K562 (cell line): ENCODE results near the gene ARHGAP9. TPM values are rescaled to one million over a fixed set of nuclear protein-coding genes. Genes with fewer than 3 reads are reported as not detected.

Source experiments
- ATAC-seq: fragments of 200-7000 bp; cut with Tn5 transposase; 3 replicates; pipeline ENCODE4 v1.9.1; 2020; ENCODE audit warnings: moderate library complexity
- BruUV-seq: library from RNA; stranded (reverse); fragments of 400-500 nt; replicated peaks from 2 replicates; lab custom pipeline; 2021; lab: Mats Ljungman, UMichigan
- CTCF ChIA-PET: fragments of 300-600 bp; formaldehyde crosslinking; extraction: SDS; loops from one replicate; lab custom pipeline; 2021; ENCODE audit warnings: low intra/inter-chr PET ratio; lab: Yijun Ruan, JAX
- POLR2A ChIA-PET: fragments of 300-600, 350-650 bp; sonication (Branson Sonifier 250); formaldehyde crosslinking; extraction: SDS; loops from one replicate; lab custom pipeline; 2021; ENCODE audit warnings: antibody characterized with exemption, inconsistent platforms; lab: Yijun Ruan, JAX
- DNase-seq, 4 experiments: peaks; one replicate each; pipeline versions ENCODE4 v3.0.0 to v3.0.0-alpha.2; 2011 to 2018; ENCODE audit warnings: low spot score in 3 of 4, mixed read lengths in 3 of 4; ENCODE audit errors: extremely low read depth in 1 of 4
- FAIRE-seq: peaks from 2 replicates; lab custom pipeline; 2011; peaks lifted over from hg19 to GRCh38; lab: Jason Lieb, UNC
- H2AFZ ChIP-seq: 2 replicates; pipeline ENCODE4 v1.6.0; 2011; ENCODE audit warnings: low read depth, low read length, control low read depth, inconsistent platforms
- H3K27ac ChIP-seq: fragments of 200-600 bp; 3 replicates; pipeline ENCODE4 v1.8.0; 2011; ENCODE audit warnings: low read depth, mild to moderate bottlenecking, control low read depth, inconsistent platforms, low read length, moderate library complexity, mixed read lengths; ENCODE audit errors: extremely low read depth
- H3K27me3 ChIP-seq, 2 experiments: fragments of 300-600 bp in 1 of 2; 2 replicates in 1 of 2; 3 replicates in 1 of 2; pipeline versions ENCODE4 v1.6.0 to v1.8.0; 2011; ENCODE audit warnings: inconsistent platforms in 2 of 2, low read length in 2 of 2, mild to moderate bottlenecking in 1 of 2, mixed read lengths in 1 of 2, moderate library complexity in 1 of 2; ENCODE audit not compliant: control insufficient read depth in 2 of 2, insufficient read depth in 2 of 2
- H3K36me3 ChIP-seq: fragments of 300-600 bp; 3 replicates; pipeline ENCODE4 v1.8.0; 2011; ENCODE audit warnings: mild to moderate bottlenecking, low read length, inconsistent platforms; ENCODE audit not compliant: control insufficient read depth, insufficient read depth
- H3K4me1 ChIP-seq, 2 experiments: fragments of 200-600 bp in 1 of 2; replicated peaks in 1 of 2; 2 replicates in 1 of 2; 3 replicates in 1 of 2; pipeline versions ENCODE4 v1.5.1 to v1.8.0; 2011; ENCODE audit warnings: inconsistent platforms in 2 of 2, low read length in 2 of 2, mild to moderate bottlenecking in 1 of 2, mixed read lengths in 1 of 2, moderate library complexity in 1 of 2; ENCODE audit not compliant: control insufficient read depth in 2 of 2, insufficient read depth in 2 of 2
- H3K4me2 ChIP-seq: 2 replicates; pipeline ENCODE4 v1.6.1; 2011; ENCODE audit warnings: low read length, control low read depth, inconsistent platforms, mixed read lengths; ENCODE audit not compliant: insufficient read depth
- H3K4me3 ChIP-seq: fragments of 200-600 bp; sonication (generic), shearing (Covaris generic); 2 replicates; pipeline ENCODE4 v1.5.1; 2016; ENCODE audit warnings: control low read depth, inconsistent platforms
- H3K79me2 ChIP-seq: fragments of 200-600 bp; 3 replicates; pipeline ENCODE4 v1.8.0; 2011; ENCODE audit warnings: low read length, inconsistent platforms; ENCODE audit not compliant: control insufficient read depth, insufficient read depth
- H3K9ac ChIP-seq, 2 experiments: 2 replicates each; pipeline versions ENCODE4 v1.6.0 to v1.6.1; 2011; ENCODE audit warnings: low read depth in 2 of 2, low read length in 2 of 2, control low read depth in 1 of 2, inconsistent platforms in 1 of 2, mild to moderate bottlenecking in 1 of 2, mixed read lengths in 1 of 2; ENCODE audit not compliant: insufficient read depth in 1 of 2
- H3K9me1 ChIP-seq: one replicate; pipeline ENCODE4 v1.6.0; 2011; ENCODE audit warnings: inconsistent platforms, mild to moderate bottlenecking, low read length, moderate library complexity; ENCODE audit not compliant: control insufficient read depth, insufficient read depth
- H3K9me3 ChIP-seq: replicated peaks from 2 replicates; pipeline ENCODE4 v1.5.1; 2011; ENCODE audit warnings: low read depth, low read length, inconsistent platforms; ENCODE audit not compliant: control insufficient read depth, insufficient read depth
- H4K20me1 ChIP-seq: replicated peaks from 2 replicates; pipeline ENCODE4 v1.6.1; 2011; ENCODE audit warnings: low read length, inconsistent platforms, mixed read lengths; ENCODE audit not compliant: control insufficient read depth, insufficient read depth
- CEBPB ChIP-seq: fragments of 450-650 bp; IDR thresholded peaks from 2 replicates; pipeline ENCODE4 v1.6.1; 2016; ENCODE audit warnings: missing genetic modification characterization, missing compliant biosample characterization
- CHD4 ChIP-seq: fragments of 200-600 bp; sonication (generic); IDR thresholded peaks from 3 replicates; pipeline ENCODE4 v1.6.1; 2012; ENCODE audit warnings: low read depth, mild to moderate bottlenecking, mixed read lengths, low read length, inconsistent platforms; ENCODE audit not compliant: insufficient read depth, insufficient replicate concordance, poor library complexity, severe bottlenecking
- EP400 ChIP-seq: fragments of 450-650 bp; IDR thresholded peaks from 2 replicates; pipeline ENCODE4 v1.6.1; 2017; ENCODE audit warnings: antibody characterized with exemption, mild to moderate bottlenecking, moderate library complexity
- NR2C1 ChIP-seq, 2 experiments: fragments of 450-650 bp; IDR thresholded peaks; 2 replicates each; pipeline ENCODE4 v1.6.1; 2017; ENCODE audit warnings: mild to moderate bottlenecking in 2 of 2, antibody characterized with exemption in 1 of 2, inconsistent platforms in 1 of 2, missing compliant biosample characterization in 1 of 2, missing genetic modification characterization in 1 of 2
- ZNF589 ChIP-seq: fragments of 200-800 bp; sonication (Bioruptor generic); IDR thresholded peaks from 2 replicates; pipeline ENCODE4 v1.6.1; 2016; ENCODE audit warnings: low read depth, missing genetic modification characterization, missing compliant biosample characterization
- WGBS: fragments of 100-300 bp; shearing (Covaris generic); methylation state at CpG from one replicate; pipeline ENCODE4 v1.1.6; 2016; ENCODE audit warnings: low coverage, mixed read lengths; ENCODE audit not compliant: insufficient coverage; ENCODE audit errors: missing lambda C conversion rate; 5-methylcytosine and 5-hydroxymethylcytosine counted together
- in situ Hi-C: fragments of 300-500 bp; cut with MboI; formaldehyde crosslinking; loops from 4 replicates; pipeline ENCODE4 v1.15.0; 2018; ENCODE audit warnings: inconsistent platforms, mixed read lengths
- intact Hi-C: fragments of 100-400 bp; cut with micrococcal nuclease; formaldehyde crosslinking; loops from 2 replicates; pipeline ENCODE4 v1.14.2; 2022
- polyA plus RNA-seq, 8 experiments: library from polyadenylated mRNA; depleted of rRNA in 4 of 8; stranded (reverse) in 5 of 8; unstranded in 3 of 8; fragments of >200 nt; fragmentation: Nextera tagmentation in 2 of 8; fragmentation: Illumina TruSeq in 1 of 8; extraction: Ambion mirVana in 2 of 8; extraction: Trizol in 1 of 8; gene quantifications; 2 replicates each; pipeline versions ENCODE4 v1.2.1 to v1.2.3, GENCODE V29; 2011 to 2014; ENCODE audit warnings: inconsistent platforms in 1 of 8, missing spikeins in 1 of 8
- total RNA-seq, 7 experiments: library from RNA; depleted of rRNA in 6 of 7; stranded (reverse); fragments of >200 nt in 6 of 7; fragmentation: Illumina TruSeq in 2 of 7; extraction: Trizol in 2 of 7; gene quantifications; 2 replicates each; pipeline versions ENCODE4 v1.2.1 to v1.2.3, GENCODE V29; 2011 to 2021; ENCODE audit warnings: low replicate concordance in 1 of 7
- TF ChIP-seq, protein P1 (sequence below): fragments of 250-450 bp; sonication (Bioruptor Pico); IDR thresholded peaks from 2 replicates; pipeline ENCODE4 v1.8.0; 2021; ENCODE audit warnings: moderate library complexity, mild to moderate bottlenecking, inconsistent platforms

Gene ARHGAP9
- total and polyA plus RNA-seq, 9 of the 15 experiments (the other 6 are each of a cell fraction or from before 2014, with no cell fraction given), result 1.5 to 10.2 (median 5.1) TPM

DNA sequence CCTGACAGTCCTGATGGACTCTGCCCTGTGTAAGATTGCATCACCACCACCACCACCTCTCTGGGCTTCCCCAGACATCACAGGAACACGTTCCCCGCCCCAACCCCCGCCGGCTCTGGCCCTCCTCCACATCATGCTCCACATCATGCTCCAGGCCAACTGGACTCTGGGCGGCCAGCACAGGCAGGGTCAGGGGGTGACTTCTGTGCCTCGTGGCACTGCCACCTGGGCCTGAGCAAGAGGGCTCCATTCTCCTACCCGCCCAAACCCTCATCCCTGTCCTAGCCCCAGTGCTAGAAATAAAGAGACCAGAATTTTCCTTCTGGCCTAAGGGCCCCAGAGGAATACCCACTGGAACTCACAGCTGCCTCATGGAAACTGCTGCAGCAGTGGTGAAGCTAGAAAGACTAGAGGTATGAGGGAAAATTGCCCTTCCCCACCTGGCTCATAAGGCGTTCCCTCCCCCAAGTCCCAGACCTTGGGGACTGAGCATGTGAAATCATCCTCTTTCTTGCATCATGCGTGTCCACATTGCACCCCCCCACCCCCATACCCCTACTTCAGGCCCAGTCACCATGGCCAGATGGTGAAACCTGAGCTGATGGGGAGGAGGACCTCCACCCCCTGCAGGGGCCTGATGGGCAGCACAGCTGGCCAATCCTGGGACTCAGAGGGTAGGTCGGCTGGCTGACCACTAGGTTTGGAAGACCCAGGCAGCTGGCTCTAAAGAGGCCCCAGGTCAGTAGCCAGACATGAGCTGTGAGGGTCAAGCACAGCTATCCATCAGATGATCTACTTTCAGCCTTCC is 24.9 kb downstream of the ARHGAP9 start, which contains the start of gene INHBE (continued):
- TF ChIP-seq, protein P1, sequence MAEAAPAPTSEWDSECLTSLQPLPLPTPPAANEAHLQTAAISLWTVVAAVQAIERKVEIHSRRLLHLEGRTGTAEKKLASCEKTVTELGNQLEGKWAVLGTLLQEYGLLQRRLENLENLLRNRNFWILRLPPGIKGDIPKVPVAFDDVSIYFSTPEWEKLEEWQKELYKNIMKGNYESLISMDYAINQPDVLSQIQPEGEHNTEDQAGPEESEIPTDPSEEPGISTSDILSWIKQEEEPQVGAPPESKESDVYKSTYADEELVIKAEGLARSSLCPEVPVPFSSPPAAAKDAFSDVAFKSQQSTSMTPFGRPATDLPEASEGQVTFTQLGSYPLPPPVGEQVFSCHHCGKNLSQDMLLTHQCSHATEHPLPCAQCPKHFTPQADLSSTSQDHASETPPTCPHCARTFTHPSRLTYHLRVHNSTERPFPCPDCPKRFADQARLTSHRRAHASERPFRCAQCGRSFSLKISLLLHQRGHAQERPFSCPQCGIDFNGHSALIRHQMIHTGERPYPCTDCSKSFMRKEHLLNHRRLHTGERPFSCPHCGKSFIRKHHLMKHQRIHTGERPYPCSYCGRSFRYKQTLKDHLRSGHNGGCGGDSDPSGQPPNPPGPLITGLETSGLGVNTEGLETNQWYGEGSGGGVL (CRISPR knock-in tag), result 0 out of 2 replicates have a peak, but pooled peaks have one; percentile 31

DNA sequence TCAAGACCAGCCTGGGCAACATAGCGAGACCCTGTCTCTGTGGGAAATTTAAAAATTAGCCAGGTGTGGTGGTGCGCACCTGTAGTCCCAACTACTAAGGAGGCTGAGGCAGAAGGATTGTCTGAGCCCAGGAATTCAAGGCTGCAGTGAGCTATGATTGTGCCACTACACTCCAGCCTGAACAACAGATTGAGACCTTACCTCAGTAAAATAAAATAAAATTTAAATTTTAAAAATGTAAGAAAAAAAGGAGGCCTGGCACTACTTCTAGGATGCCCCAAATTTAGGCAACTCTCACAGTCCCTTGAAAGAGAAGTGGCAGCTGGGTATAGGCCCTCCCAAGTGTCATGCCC is 25.5 kb downstream of the ARHGAP9 start:
- POLR2A ChIA-PET, result interaction anchor here (0.8 to 1.8 kb wide), 9 partner anchors 9 to 193 kb away, joined by 3 to 7 read pairs (median 3); partner anchors contain the start of gene DDIT3
- TF ChIP-seq ZNF589 (peak; percentile 67; the same call in 1 of the 2 replicates), CHD4 (no peak), EP400 (no peak), CEBPB (tag) (no peak), NR2C1 (IDR thresholded peaks at IDR 0.05) (no peak), NR2C1 (tag; IDR thresholded peaks at IDR 0.05) (0 out of 2 replicates have a peak, but pooled peaks have one; percentile 18)
- no peaks in the 10 kb centered on the region for H3K27me3 ChIP-seq

More for the DNA sequence above, 25.5 kb downstream of the ARHGAP9 start:
- H3K9me1 ChIP-seq, result no peaks in the 10 kb centered on the region
- H3K4me3 ChIP-seq, result no peak overlapping the region
- DNase-seq (no peak), FAIRE-seq (no peak), ATAC-seq (no peak)
- intact Hi-C loops (loop anchor here (2.0 kb wide), 1 partner anchor 23 kb away; the partner anchor contains the start of gene R3HDM2), in situ Hi-C loops (loop anchor here (5.0 kb wide), 1 partner anchor 142 kb away; no protein-coding TSS in a partner anchor)
- H3K9me3 ChIP-seq, result no peaks in the 10 kb centered on the region
- H3K79me2 ChIP-seq, result peaks cover 20% of the 10 kb centered on the region; the same call in 2 of the 3 replicates
- CTCF ChIA-PET, result interaction anchor here (0.6 to 2.7 kb wide), 2 partner anchors 146 to 654 kb away, joined by 3 to 15 read pairs; no protein-coding TSS in a partner anchor
- 97% methylated on average over 2 of the region's 2 CpGs for WGBS
- no TSS peak for BruUV-seq
- no peak overlapping the region; the same call in 1 of the 2 replicates for H3K4me2 ChIP-seq
- no peaks in the 10 kb centered on the region for H4K20me1 ChIP-seq
- H3K36me3 ChIP-seq, result no peaks in the 10 kb centered on the region
- H3K4me1 ChIP-seq, result peaks cover 41 to 50% of the 10 kb centered on the region in 2 experiments
- no peak overlapping the region for H2AFZ ChIP-seq
- H3K27ac ChIP-seq, result peak overlapping the region; percentile 81
- peak overlapping the region; percentile 78 to 81; a peak in 2 of 4 replicates for H3K9ac ChIP-seq
